Anterior cingulate cortex (tissue), 58 donors: ENCODE results near the gene PLPPR4.
"Not testable (repeated sequence)": the region's sequence is repeated elsewhere in the genome, so short reads cannot be mapped to it uniquely, and the experiment has no call there.

ENCODE experiments used
- DNase-seq, 58 donors: peaks; one replicate each; lab custom pipeline; 2025; lab: John Stamatoyannopoulos, UW

Gene PLPPR4, protein sequence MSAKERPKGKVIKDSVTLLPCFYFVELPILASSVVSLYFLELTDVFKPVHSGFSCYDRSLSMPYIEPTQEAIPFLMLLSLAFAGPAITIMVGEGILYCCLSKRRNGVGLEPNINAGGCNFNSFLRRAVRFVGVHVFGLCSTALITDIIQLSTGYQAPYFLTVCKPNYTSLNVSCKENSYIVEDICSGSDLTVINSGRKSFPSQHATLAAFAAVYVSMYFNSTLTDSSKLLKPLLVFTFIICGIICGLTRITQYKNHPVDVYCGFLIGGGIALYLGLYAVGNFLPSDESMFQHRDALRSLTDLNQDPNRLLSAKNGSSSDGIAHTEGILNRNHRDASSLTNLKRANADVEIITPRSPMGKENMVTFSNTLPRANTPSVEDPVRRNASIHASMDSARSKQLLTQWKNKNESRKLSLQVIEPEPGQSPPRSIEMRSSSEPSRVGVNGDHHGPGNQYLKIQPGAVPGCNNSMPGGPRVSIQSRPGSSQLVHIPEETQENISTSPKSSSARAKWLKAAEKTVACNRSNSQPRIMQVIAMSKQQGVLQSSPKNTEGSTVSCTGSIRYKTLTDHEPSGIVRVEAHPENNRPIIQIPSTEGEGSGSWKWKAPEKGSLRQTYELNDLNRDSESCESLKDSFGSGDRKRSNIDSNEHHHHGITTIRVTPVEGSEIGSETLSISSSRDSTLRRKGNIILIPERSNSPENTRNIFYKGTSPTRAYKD

DNA sequence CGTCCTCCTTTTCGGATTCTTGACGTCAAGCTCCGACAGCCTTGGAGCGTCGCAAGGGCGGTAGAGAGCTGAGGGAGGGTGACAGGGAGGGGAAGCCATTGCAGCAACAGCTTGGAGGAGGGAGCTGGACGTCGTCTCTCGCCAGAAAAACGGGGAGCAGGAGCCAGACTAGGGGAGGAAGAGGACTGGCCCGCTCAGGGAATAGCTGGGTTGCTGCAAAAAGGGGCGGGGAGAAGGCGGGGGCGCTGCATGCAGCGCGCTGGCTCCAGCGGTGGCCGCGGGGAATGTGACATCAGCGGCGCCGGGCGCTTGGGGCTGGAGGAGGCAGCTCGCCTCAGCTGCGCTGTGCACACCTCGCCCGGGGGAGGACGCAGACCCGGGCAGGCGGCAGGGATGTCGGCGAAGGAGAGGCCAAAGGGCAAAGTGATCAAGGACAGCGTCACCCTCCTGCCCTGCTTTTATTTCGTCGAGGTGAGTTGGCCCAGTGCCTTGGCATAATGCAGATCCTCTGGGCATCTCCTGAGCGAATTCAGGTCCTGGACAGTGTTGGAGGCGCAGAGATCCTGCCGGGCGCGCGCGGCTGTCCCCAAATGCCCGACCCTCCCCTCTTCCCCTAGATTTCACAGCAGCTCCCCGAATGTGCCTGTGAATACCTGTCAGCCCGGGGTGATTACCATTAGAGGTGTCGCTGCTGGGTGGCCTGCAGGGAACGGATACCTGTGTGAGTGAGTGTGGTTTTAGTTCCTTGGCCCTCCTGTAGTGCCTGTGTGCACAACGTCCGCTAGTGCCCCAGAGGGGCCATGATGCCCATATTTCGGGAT is at the start of gene PLPPR4:
Gene PLPPR4 (plus strand): TSS at position 292 of the 821 bp plus-strand sequence. CDS start 102 bp downstream, at position 394.
- peak in 54 of 58 donors; percentile 11 to 87 (median 54) for DNase-seq

DNA sequence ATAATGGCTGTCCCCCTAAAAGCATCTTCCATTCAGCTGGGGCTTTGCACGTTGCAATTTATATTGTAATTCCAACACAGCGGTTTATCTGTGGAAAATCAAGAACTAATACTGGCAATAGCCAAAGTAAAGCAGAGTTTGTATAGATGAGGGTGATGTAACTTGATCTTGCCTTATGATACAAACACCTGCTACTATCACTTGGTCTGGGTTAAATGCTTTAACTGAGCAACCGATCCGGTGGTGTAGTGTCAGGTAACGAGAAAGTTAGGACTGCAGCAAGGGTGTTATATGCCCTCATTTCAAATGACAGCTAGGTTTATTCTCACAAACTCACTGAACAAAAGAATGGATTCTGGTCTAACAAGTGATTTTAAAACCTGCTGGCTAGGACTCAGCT is 47.3 kb upstream of the PLPPR4 start:
- DNase-seq, result no peak

DNA sequence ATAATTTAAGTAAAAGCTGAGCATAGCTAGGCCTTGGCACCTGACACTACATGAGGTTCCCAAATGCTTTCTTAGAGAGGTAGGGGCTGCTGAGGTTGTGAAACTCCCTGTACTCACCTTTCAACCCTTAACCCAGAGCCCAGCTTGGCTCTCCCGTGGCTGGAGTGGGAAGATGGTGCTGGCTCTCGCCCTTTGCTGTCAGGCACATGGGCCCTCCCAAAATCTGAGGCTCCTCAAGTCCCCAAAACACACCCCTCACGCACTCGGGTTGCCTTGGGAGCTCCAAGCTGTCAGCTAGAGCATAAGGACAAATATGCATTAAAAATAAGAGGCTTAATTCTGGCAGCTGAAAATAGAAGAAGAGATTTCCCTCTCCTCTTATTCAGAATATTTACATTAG is 46.7 kb upstream of the PLPPR4 start:
- DNase-seq, result no peak

DNA sequence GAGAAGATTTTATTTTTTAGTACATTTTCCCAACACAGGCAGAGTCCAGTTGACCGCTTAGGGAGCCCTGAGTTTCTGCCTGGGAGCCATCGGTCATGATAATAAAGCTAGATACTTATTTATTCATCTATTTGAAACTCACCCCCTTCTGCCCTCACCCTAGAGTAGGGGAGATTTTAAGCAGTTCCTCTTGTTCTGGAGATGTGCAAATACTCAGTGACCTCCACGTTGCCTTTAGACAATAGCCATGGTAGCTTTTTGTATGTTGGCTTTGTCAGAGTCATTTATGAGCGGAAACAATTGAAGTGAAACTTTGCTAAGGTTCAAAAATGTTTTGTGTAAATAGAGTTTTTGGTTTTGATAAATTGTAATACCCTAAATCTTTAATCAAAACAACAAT is 45.7 kb upstream of the PLPPR4 start:
- DNase-seq, result no peak

DNA sequence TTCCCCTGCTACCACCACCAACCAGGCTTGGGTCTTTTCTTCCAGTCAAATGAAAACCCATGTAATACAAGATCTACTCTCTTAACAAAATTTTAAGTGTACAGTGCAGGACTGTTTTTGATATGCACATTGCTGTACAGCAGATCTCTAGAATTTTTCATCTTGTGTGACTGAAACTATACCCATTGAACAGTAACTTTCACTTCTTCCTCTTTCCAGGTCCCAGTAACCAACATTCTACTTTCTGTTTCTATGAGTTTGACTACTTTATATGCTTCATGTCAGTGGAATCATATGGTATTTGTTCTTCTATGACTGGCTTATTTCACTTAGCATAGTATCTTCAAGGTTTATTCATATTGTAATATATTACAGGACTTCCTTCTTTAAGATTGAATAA is 45.3 kb upstream of the PLPPR4 start:
- no peak for DNase-seq

DNA sequence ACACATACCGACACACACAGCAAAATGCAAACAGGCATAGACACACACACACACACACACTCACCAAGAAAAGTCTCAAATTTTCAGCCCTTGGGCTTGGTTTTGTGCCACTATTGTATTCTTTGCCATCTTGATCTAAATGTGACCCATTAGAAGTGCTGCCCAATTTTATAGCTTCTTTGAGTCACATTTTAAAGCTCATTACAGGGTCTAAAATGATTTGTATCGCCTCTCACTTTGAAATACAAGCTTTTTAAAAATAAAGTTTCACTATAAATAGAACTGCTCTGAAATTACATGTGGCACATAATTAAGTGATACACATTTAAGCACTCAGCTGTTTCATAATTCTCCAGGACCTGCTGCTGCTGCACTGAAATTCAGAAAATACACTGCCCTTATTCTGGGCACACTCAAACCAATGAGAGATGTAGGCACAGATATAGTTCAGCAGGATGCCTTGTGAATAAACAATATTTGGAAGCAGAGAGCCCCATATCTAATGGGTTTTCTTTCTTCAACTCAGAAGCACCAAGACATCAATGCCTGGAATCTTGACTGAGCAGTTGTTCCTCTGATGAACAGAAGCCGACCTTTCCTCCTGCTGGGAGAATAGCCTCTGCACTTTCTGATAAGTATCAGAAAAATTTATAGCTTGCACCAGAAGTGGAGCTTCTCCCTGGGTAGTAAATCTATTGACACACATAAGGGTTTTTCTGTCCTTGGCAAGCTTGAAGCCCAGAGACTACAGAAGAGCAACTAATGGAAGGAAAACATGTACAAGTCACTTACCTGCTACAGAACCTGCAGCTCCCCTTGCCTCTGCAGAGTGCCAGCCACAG is 37.0 kb upstream of the PLPPR4 start:
- DNase-seq, result no peak

DNA sequence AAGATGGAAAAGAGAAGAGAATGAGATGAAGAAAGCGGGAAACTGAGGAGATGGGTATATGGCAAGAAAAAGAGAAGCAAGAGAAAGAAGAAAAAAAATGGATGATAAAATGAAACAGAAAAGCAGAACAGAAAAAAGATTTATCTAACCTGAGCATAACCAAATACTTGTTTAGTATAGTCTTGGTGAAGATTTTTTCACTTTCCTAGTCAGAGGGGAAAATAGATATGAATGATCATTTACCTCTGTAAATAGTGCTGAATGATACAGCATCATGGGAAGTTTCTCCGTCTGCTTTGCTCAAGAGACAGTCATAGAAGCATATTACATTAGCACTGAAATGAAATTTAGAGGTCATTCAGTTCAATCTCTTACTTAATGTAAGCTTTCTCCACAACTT is 36.1 kb upstream of the PLPPR4 start:
- no peak for DNase-seq

DNA sequence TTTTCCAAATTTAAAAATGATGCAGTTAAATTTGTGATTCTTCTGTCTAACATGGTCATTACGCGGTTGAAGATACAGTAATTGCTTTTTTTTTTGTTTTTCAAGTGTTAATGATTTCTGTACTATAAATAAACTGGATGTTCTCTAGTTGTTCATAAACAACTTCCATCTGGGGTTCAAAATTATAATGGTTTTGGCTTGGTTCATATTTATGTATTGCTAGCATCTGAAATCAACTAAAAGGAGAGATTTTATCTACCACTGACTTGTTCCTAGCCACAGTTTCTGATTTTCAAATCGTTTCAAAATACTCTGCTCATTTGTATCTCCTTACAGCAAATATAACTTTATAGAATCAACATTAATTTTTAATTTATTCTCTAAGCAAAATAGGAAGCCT is 35.2 kb upstream of the PLPPR4 start:
- no peak for DNase-seq

DNA sequence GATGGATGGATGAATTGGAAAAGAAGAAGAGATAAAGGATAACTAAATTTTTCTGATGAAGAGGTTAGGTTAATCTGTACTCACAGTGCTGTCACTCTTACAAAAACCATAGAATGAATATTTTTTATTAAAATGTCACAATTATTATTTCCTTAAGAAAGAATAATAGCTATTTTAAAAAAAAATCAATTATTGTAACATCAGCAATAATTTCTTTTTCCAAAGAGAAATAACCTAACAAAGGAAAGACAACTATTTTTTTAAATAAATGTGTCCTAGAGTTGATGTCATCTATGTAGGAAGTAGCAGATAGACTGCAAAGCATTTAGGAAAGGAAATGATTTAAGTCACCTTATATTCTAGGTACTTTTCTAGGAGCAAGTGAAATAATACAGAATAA is 33.6 kb upstream of the PLPPR4 start:
- no peak for DNase-seq

DNA sequence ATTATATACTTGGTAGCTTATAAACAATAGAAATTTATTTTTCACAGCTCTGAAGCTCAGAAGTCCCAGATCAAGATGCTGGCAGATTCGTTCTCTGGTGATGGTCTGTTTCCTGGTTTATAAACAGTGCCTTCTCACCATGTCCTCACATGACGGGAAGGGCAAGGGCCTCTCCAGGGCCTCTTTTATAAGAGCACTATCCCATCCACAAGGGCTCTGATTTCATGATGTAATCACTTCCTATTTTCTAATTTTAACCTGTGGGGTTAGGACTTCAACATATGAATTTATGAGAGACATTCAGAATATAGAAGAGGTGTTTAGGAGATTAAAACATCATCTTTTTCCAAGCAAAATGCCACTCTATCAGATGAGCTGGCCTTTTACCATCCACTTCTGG is 32.1 kb upstream of the PLPPR4 start:
- DNase-seq, result no peak

DNA sequence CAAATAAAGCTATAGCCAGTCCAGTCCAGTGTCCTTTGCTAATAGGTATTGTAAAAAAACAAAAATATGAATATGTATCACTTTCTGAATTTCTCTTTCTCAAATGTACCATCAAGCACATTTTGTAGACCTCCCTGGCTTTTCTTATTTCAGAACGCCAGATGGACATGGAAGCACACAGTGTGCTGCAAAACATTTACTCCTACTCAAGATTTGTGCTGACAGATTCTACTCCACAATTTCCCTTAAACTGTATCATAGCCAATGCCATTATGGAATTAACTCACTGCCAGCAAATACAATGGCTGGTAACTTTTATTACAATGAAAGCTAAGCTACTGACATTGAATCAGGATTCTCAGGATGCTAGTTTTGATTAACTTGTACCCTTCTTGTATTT is 30.8 kb upstream of the PLPPR4 start:
- peak in 6 of 58 donors; percentile 4 to 37 (median 16) for DNase-seq

DNA sequence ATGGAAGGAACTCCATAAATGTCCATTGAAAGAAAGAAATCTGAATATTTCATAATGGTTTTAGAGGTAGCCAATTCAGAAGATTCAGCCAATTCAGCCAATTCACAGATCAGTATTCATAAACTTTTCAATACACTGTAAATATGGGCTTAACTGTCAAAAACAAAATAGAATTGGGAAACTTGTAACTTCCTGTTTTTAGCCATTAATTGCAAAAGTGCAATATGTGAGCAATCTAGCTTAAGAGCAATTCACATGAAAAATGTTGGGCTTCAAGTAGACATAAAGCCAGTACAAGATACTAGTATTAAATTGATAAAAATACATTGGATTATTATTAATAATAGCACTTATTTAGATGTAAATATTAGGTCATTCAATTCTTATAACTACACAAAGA is 27.5 kb upstream of the PLPPR4 start:
- no peak for DNase-seq

DNA sequence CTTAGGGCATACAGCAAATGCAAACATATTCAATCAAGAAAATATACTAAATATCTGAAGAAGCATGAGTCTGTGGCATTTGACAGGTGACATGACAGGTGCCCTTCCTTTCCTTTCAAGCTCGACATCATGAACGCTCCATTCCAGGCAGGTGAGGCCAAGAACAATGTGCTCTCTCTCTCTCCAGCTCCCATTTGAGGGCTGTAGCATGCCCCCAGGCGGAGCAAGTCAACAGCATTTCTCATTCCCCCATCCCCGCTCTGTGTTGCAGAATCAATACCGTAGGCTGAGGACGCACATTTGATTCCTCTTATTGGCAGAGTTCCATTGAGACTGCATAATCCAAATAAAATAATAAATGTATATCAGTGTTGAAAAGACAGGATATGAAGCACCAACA is 24.6 kb upstream of the PLPPR4 start:
- no peak for DNase-seq

DNA sequence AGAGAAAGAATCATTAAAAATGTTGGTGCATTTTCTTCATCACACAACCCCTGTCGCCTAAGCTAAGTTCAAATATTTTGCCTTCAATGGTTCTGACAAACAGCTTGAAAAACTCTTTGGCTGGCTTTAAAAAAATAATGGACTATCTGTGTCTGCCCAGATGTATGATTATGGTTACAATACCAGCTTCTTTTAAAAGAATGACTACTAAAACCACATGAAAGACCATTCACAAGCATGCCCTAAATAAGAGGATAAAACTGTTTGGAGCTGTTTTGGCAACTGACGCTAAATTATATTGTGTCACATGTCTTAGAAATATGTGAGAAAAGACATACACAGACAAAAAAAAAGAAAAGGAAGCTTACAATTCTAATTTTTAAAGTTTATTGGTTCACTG is 23.7 kb upstream of the PLPPR4 start:
- no peak for DNase-seq

DNA sequence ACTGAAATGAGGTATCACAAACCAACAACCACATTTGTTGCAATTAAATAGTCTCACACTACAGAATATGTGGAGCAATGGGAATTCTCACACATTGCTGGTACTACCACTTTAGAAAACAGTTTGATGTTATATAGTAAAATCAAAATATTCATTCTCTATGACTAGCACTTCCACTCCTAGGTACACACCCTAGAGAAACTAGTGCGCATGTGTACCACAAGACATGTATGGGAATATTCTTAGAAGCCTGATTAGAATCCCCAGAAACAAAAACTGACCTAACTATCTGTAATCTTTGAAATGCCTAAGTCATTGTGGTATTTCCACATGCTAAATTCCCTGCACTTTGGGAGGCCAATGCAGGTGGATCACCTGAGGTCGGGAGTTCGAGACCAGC is 18.1 kb upstream of the PLPPR4 start:
- DNase-seq, result no peak

DNA sequence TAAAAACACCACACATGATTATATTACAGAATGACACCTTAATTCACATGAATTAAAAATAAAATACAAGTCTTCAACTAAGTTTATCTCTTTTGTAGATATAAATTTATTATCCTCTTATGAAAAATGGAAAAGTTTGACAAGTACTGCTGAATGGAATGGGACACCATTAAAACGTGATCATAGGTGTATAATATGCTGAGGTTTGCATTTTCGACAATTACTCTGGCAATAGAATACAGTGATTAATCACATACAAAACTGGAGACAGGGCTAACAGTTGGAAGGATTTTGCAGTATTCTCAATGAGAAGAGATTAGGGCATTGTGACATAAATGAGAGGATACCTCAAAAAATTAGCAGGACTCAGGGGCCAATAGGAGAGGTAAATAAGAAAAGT is 17.1 kb upstream of the PLPPR4 start:
- no peak for DNase-seq

DNA sequence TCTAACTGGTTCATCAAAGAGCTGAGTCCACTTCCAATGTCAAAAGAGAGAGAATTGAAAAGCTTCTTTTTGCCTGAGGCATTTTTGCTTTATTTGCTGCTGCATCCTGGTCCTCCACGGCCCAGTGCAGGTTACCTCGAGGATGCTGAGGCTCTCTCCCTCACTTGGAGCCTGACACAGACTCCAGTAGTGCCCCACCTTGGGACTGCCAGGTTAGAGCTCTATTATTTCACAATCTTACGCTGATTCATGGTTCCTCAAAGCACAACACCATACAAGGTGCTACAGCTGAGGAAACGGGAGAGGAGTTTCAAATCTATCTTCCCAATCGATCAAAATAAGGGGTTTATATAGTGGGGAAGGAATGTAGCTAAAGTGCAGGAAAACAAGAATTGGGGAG is 13.6 kb upstream of the PLPPR4 start:
- no peak for DNase-seq

DNA sequence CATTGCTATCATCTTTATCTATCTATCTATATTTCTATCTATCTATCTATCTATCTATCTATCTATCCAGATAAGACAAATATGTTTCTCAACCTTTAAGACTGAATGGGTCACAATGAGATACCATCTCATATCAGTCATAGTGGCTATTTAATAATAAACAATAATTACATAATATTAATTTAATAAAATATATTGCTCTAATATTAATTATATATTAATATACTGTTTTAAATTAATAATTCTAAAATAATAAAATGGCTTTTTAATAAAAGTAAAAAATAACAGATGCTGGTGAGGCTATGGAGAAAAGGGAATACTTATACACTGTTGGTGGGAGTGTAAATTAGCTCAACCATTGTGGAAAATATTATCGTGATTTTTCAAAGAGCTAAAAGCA is 13.0 kb upstream of the PLPPR4 start:
- no peak for DNase-seq

DNA sequence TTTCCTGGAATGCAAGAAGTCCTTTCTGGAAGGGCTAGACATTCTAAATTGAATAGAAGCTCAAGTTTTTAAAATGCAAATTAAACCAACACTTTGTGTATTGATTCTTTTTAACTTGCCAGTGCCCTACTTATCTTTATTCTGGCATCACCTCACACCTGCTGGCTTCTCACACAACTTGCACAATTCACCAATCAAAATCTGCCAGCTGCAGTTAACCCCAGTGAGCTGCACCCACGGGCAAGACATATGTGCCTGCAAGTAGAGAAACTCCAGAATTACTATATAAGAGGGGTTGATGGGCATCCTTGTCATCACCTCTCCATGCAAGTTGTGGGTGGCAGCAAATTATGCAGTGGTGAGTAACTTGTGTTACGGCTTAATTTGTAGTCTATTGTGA is 11.7 kb upstream of the PLPPR4 start:
- peak in 1 of 58 donors; percentile 1 for DNase-seq

DNA sequence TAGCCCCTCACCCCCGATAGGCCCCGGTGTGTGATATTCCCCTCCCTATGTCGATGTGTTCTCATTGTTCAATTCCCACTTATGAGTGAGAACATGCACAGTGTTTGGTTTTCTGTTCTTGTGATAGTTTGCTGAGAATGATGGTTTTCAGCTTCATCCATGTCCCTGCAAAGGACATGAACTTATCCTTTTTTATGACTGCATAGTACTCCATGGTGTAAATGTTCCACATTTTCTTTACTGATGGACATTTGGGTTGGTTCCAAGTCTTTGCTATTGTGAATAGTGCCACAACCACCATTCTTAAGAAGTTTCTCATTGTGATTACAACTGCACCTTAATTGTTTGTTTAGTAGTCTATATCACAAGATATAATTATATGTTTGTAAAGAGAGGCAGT is 3.9 kb upstream of the PLPPR4 start:
- DNase-seq, result not testable (repeated sequence)
